CD4-positive, CD25-positive, alpha-beta regulatory T cell (primary cell): ENCODE measurements around the gene SLC38A8. TPM values are rescaled to one million over a fixed set of nuclear protein-coding genes. Genes with fewer than 3 reads are reported as not detected.
A peak's percentile ranks its signal among the peaks of the same experiment; 100 is the strongest.

Experiments used
- ATAC-seq, 2 donors: fragments of 150-1000 bp; cut with Tn5 transposase; one replicate each; pipeline ENCODE4 v1.10.0; 2021; ENCODE audit warnings: low read depth in 2 of 2, moderate number of reproducible peaks in 2 of 2, moderate library complexity in 1 of 2
- DNase-seq, 3 donors: peaks; one replicate each; pipeline versions ENCODE4 v3.0.0 to v3.0.0-alpha.2; 2012 to 2022; ENCODE audit warnings: mixed read lengths in 1 of 3
- H3K27ac ChIP-seq: one replicate; pipeline ENCODE4 v1.7.0; 2013; ENCODE audit warnings: mild to moderate bottlenecking, low read length; ENCODE audit not compliant: insufficient read depth, poor library complexity, severe bottlenecking
- H3K27me3 ChIP-seq: one replicate; pipeline ENCODE4 v1.7.0; 2013; ENCODE audit warnings: low read length; ENCODE audit not compliant: control insufficient read depth, insufficient read depth
- H3K36me3 ChIP-seq: one replicate; pipeline ENCODE4 v1.7.0; 2013; ENCODE audit warnings: mild to moderate bottlenecking, low read length, moderate library complexity; ENCODE audit not compliant: control insufficient read depth, insufficient read depth
- H3K4me1 ChIP-seq: 2 replicates; pipeline ENCODE4 v1.7.0; 2013; ENCODE audit warnings: mild to moderate bottlenecking, low read length; ENCODE audit not compliant: insufficient read depth, control insufficient read depth, poor library complexity, severe bottlenecking
- H3K4me3 ChIP-seq: one replicate; pipeline ENCODE4 v1.7.0; 2013; ENCODE audit warnings: low read depth, mild to moderate bottlenecking, low read length, moderate library complexity
- H3K9me3 ChIP-seq, 2 experiments: 1 replicate in 1 of 2; 2 replicates in 1 of 2; pipeline ENCODE4 v1.7.0; 2013; ENCODE audit warnings: low read length in 2 of 2, mild to moderate bottlenecking in 1 of 2, moderate library complexity in 1 of 2; ENCODE audit not compliant: control insufficient read depth in 2 of 2
- H3K27ac Mint-ChIP-seq, 3 donors: one replicate each; pipeline ENCODE4 v1.8.0; 2020 to 2022; ENCODE audit warnings: mild to moderate bottlenecking in 3 of 3, mixed read lengths in 3 of 3, moderate library complexity in 2 of 3
- H3K27me3 Mint-ChIP-seq: one replicate; pipeline ENCODE4 v1.8.0; 2022; ENCODE audit warnings: mild to moderate bottlenecking, mixed read lengths
- H3K36me3 Mint-ChIP-seq: one replicate; pipeline ENCODE4 v1.8.0; 2020; ENCODE audit warnings: mixed read lengths
- H3K4me1 Mint-ChIP-seq, 4 donors: one replicate each; pipeline ENCODE4 v1.8.0; 2020 to 2022; ENCODE audit warnings: mixed read lengths in 4 of 4, mild to moderate bottlenecking in 1 of 4
- H3K4me3 Mint-ChIP-seq, 4 donors: one replicate each; pipeline ENCODE4 v1.8.0; 2020 to 2022; ENCODE audit warnings: mild to moderate bottlenecking in 4 of 4, mixed read lengths in 4 of 4, moderate library complexity in 3 of 4
- H3K9me3 Mint-ChIP-seq, 7 donors: one replicate each; pipeline ENCODE4 v1.8.0; 2020 to 2022; ENCODE audit warnings: mixed read lengths in 7 of 7, mild to moderate bottlenecking in 3 of 7, moderate library complexity in 2 of 7
- polyA plus RNA-seq, 4 donors: library from polyadenylated mRNA; unstranded; fragments of 300-500 nt; fragmentation: Illumina TruSeq; gene quantifications; one replicate each; pipeline ENCODE4 v1.2.3, GENCODE V29; 2021
- total RNA-seq: library from RNA; stranded (reverse); gene quantifications from one replicate; pipeline ENCODE4 v1.2.3, GENCODE V29; 2022

Gene SLC38A8
- total and polyA plus RNA-seq, 5 donors from 2014 or later, result not detected

DNA sequence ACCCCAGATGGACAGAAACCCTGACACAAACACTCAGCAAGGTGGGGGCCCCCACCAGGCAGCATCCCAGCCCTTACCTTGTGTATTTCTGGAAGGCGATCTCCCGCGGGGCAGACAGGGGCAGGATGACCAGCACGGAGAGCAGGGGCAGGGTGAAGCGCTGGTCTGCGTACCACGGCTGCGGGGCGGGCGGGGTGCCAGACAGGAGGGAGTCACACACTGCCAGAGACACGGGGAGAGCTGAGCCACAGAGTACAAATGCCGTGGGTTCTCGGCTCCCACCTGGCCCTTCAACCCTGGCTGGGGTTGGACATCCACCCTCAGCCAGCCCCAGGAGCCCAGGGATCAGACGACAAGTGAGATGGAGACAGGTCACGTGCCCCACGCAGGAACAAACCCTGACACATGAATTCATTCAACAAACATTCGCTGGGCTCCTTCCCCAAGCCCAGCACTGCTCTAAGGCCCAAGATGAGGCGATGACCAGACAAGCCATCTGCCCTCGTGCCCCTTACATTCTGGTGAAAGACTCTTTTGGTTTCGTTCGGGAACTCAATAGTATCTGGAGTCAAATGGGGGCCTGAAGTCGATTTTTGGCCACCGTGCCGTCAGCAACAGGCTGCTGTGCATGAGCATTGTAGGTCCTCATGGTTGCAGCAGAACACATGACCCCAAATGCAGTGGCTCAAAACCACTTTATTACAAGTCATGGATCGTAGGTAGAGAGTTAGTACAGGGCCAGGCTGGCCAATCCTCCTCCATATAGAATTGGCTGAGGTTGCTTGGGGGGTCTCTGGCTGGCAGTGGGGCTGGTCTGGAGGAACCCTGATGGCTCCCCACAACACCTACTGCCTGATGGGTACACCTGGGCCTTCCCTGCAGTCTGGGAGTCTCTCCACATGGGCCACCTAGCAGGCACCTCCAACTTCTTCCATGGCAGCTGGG lies 9.1 kb downstream of the SLC38A8 start:
- no peaks in the 10 kb centered on the region for H3K36me3 ChIP-seq
- DNase-seq, result no peak
- H3K4me3 ChIP-seq, result no peak overlapping the region
- ATAC-seq, result no peak
- no peaks in the 10 kb centered on the region for H3K9me3 ChIP-seq
- Mint-ChIP-seq H3K4me3 (no peak overlapping the region), H3K4me1 (peaks cover 0 to 7% (median 5%) of the 10 kb centered on the region in 4 donors), H3K36me3 (no peaks in the 10 kb centered on the region), H3K27ac (no peak overlapping the region), H3K9me3 (peaks cover 0 to 7% (median 0%) of the 10 kb centered on the region in 7 donors), H3K27me3 (peaks cover 24% of the 10 kb centered on the region)
- no peaks in the 10 kb centered on the region for H3K27me3 ChIP-seq
- H3K4me1 ChIP-seq, result no peaks in the 10 kb centered on the region
- no peak overlapping the region for H3K27ac ChIP-seq

DNA sequence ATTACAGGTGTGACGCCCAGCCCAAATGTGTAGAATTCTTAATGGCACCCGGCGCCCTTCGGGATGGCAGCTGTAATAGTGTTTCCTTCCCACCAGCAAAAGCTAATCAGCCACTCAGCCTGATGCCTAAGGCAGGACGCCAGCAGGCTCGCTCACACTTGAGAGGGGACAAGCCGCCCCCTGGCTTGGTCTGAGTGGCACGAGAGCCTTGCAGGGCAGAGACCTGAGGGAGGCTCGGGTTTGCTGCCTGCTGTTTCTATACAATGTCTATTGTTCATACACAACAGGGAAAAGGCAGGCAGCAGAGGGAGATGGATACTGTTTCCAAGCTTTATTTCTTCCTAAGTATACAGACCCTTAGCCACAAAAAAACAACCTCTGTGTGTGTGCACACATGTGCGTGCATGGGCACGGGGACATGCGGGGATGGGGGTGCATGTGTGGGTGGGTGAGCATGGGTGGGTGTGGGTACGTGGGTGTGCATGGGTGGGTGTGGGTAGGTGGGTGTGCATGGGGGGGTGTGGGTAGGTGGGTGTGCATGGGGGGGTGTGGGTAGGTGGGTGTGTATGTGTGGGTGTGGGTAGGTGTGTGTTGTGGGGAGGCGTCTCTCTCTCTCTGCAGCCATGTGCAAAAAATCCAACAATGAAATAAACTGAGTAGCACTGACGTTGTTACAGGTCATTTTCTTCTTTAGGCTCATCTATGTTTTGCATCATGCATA lies 10.0 kb downstream of the SLC38A8 start:
- Mint-ChIP-seq H3K27me3 (peaks cover 25% of the 10 kb centered on the region), H3K36me3 (no peaks in the 10 kb centered on the region), H3K9me3 (peaks cover 0 to 7% (median 0%) of the 10 kb centered on the region in 7 donors), H3K4me1 (peaks cover 0 to 7% (median 5%) of the 10 kb centered on the region in 4 donors), H3K27ac (no peak overlapping the region), H3K4me3 (no peak overlapping the region)
- Histone ChIP-seq H3K9me3 (no peaks in the 10 kb centered on the region), H3K36me3 (no peaks in the 10 kb centered on the region), H3K4me1 (no peaks in the 10 kb centered on the region), H3K4me3 (no peak overlapping the region), H3K27ac (no peak overlapping the region), H3K27me3 (no peaks in the 10 kb centered on the region)
- ATAC-seq, result no peak
- no peak for DNase-seq

DNA sequence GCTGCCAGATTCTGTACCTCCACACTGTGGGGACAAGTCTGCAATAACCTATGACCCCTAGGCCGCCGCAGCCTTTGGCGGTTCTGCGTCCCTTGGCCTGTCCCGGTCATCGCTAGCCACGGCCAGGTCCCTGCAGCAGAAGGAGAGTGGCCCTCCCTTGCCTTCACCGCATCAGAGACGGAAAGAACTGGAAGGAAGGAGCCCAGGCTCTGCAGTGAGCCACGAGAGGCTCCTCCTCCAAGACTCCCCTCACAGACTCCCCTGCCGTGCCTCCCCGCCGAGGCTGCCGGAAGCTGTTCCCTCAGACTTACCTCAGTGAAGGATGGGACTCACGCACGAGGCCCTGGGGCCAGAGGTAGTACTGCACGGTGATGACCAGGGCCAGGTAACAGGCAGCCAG lies 11.0 kb downstream of the SLC38A8 start:
- H3K4me3 ChIP-seq, result no peak overlapping the region
- no peak for DNase-seq
- no peaks in the 10 kb centered on the region for H3K27me3 ChIP-seq
- H3K9me3 ChIP-seq, result no peaks in the 10 kb centered on the region
- Mint-ChIP-seq H3K36me3 (no peaks in the 10 kb centered on the region), H3K27ac (no peak overlapping the region), H3K4me1 (peaks cover 0 to 7% (median 5%) of the 10 kb centered on the region in 4 donors), H3K27me3 (peaks cover 30% of the 10 kb centered on the region), H3K4me3 (no peak overlapping the region), H3K9me3 (peaks cover 0 to 7% (median 0%) of the 10 kb centered on the region in 7 donors)
- no peak for ATAC-seq
- H3K4me1 ChIP-seq, result no peaks in the 10 kb centered on the region
- H3K27ac ChIP-seq, result no peak overlapping the region
- H3K36me3 ChIP-seq, result no peaks in the 10 kb centered on the region

DNA sequence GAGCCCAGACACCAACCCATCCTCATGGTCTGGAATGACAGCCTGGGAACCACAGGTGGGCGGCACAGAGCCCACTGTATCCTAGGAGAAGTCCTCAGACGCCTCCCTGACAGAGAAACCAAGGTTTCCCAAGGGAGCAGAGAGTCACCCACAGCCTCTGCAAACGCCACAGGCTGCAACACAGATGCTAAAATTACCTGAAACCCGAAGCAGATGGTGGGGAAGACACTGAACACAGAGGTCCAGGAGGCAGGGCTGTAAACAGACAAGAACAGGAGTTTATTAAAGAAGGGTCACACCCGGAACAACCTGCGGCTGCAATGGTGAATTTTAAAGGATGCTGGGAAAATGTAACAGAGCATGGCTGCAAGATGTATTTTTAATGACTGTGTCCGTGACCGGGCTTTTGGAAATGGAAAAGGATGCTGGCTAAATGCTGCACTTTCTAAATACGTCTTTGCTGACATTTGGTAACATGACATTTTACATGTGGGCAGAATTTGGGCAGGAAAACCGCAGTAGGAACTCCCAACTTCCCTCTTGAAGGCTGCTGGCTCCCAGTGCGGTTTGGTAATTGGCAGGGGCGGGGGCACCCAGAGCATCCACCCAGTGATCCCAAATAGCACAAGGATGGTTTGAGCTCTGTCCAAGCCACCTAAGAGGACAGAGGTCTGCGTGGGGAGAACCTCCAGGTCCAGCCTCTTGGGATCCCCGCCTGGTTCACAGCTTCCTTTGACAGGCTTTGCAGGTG lies 13.1 kb downstream of the SLC38A8 start:
- no peak overlapping the region for H3K4me3 Mint-ChIP-seq

DNA sequence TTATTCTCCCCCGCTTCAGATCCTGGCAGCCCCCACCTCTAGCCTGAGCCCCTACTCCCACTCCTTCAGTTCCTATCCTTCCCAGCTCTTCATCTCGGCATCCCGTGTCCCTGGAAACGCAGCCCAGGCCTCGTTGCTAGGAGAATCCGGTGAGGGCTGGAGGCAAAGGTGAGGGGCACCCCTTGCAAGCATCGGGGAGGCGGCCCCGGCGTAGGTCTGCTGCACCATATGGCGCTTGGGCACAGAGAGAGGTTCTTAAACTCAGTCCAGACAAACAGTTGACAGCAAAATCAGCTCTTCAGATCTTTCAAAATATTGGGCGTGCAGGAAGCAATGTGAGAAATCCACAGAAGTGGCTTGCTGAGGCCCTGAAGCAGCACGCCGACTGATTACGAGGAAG lies 15.0 kb downstream of the SLC38A8 start:
- Histone ChIP-seq H3K4me1 (no peaks in the 10 kb centered on the region), H3K9me3 (no peaks in the 10 kb centered on the region), H3K4me3 (no peak overlapping the region), H3K27ac (no peak overlapping the region), H3K36me3 (no peaks in the 10 kb centered on the region), H3K27me3 (no peaks in the 10 kb centered on the region)
- Mint-ChIP-seq H3K4me3 (peak overlapping the region in 1 of 4 donors; percentile 68), H3K9me3 (peaks cover 0 to 3% (median 0%) of the 10 kb centered on the region in 7 donors), H3K4me1 (peaks cover 0 to 7% (median 5%) of the 10 kb centered on the region in 4 donors), H3K27ac (no peak overlapping the region), H3K27me3 (peaks cover 39% of the 10 kb centered on the region), H3K36me3 (no peaks in the 10 kb centered on the region)
- ATAC-seq (no peak), DNase-seq (no peak)

More for the DNA sequence above, 13.1 kb downstream of the SLC38A8 start:
- no peaks in the 10 kb centered on the region for H3K36me3 ChIP-seq
- ATAC-seq (no peak), DNase-seq (no peak)
- Mint-ChIP-seq H3K27ac (no peak overlapping the region), H3K9me3 (peaks cover 0 to 2% (median 0%) of the 10 kb centered on the region in 7 donors), H3K36me3 (no peaks in the 10 kb centered on the region), H3K4me1 (peaks cover 0 to 7% (median 5%) of the 10 kb centered on the region in 4 donors), H3K27me3 (peaks cover 32% of the 10 kb centered on the region)
- H3K4me1 ChIP-seq, result no peaks in the 10 kb centered on the region
- no peaks in the 10 kb centered on the region for H3K27me3 ChIP-seq
- H3K27ac ChIP-seq, result no peak overlapping the region
- no peak overlapping the region for H3K4me3 ChIP-seq
- no peaks in the 10 kb centered on the region for H3K9me3 ChIP-seq

DNA sequence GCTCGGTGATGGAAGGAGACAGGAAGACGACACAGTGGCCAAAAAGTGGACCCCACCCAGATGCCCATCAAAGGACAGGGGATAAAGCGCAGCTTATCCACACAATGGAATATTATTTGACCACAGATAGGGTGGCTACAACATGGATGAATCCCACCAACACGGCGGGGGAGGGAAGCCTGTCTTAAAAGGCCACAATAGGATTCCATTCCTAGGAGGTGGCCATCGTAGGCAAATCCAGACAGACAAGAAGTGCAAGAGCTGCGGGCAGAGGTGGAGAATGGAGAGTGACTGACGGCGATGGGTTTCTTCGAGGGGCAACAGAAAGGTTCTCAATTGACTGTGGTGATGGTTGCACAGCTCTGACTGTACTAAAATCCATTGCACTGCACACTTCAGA lies 16.0 kb downstream of the SLC38A8 start:
- H3K4me3 ChIP-seq, result no peak overlapping the region
- Mint-ChIP-seq H3K4me1 (peaks cover 0 to 7% (median 5%) of the 10 kb centered on the region in 4 donors), H3K27ac (no peak overlapping the region), H3K36me3 (no peaks in the 10 kb centered on the region), H3K4me3 (no peak overlapping the region), H3K27me3 (peaks cover 38% of the 10 kb centered on the region), H3K9me3 (peaks cover under 1 to 3% (median 2%) of the 10 kb centered on the region in 7 donors)
- H3K4me1 ChIP-seq, result no peaks in the 10 kb centered on the region
- no peak overlapping the region for H3K27ac ChIP-seq
- no peak for DNase-seq
- no peaks in the 10 kb centered on the region for H3K36me3 ChIP-seq
- H3K9me3 ChIP-seq, result peaks cover 0 to 5% of the 10 kb centered on the region in 2 experiments
- ATAC-seq, result no peak
- no peaks in the 10 kb centered on the region for H3K27me3 ChIP-seq

DNA sequence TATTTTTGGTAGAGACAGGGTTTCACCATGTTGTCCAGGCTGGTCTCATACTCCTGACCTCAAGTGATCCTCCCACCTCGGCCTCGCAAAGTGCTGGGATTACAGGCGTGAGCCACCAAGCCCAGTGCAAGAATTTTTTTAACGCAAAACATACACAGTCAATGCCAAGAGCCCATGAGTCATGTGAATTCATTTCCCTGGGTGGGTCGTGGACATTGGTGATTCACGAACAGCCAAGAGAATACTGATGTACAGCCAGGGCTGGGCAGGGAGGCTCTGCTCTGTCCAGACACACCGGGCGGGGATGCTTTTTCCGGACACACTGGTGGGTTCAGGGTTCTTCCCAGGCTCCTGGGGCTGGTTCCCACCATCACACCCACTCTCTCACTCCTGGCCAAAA lies 17.7 kb downstream of the SLC38A8 start:
- peaks cover 27% of the 10 kb centered on the region for H3K27me3 Mint-ChIP-seq
- H3K27ac Mint-ChIP-seq, result no peak overlapping the region
- no peak overlapping the region for H3K4me3 Mint-ChIP-seq
- peaks cover 3% of the 10 kb centered on the region for H3K36me3 Mint-ChIP-seq
- H3K9me3 Mint-ChIP-seq, result peaks cover 2 to 10% (median 4%) of the 10 kb centered on the region in 7 donors
- peaks cover 0 to 5% (median 2%) of the 10 kb centered on the region in 4 donors for H3K4me1 Mint-ChIP-seq
- Histone ChIP-seq H3K27ac (no peak overlapping the region), H3K4me1 (no peaks in the 10 kb centered on the region), H3K36me3 (no peaks in the 10 kb centered on the region), H3K4me3 (no peak overlapping the region), H3K27me3 (no peaks in the 10 kb centered on the region), H3K9me3 (peaks cover 0 to 17% of the 10 kb centered on the region in 2 experiments)
- no peak for ATAC-seq
- no peak for DNase-seq
